Gastrocnemius medialis (tissue), 4 donors: ENCODE data around the gene ST7. TPM values are rescaled to one million over a fixed set of nuclear protein-coding genes. Genes with fewer than 3 reads are reported as not detected.

Experiments
- ATAC-seq, 2 donors: fragments of 150-250 bp; one replicate each; pipeline ENCODE4 v1.9.1; 2016
- DNase-seq, 2 donors: peaks; one replicate each; pipeline ENCODE4 v3.0.0-alpha.2; 2019
- H3K27ac ChIP-seq, 4 donors: fragments of 200-600 bp; sonication (generic); 1 replicate in 1 of 4; 2 replicates in 3 of 4; pipeline ENCODE4 v1.5.1; 2016 to 2018; ENCODE audit warnings: mild to moderate bottlenecking in 2 of 4, moderate library complexity in 1 of 4
- H3K27me3 ChIP-seq, 3 donors: fragments of 200-600 bp; sonication (generic) in 2 of 3; 1 replicate in 1 of 3; 2 replicates in 2 of 3; pipeline versions ENCODE4 v1.5.1 to v1.6.0; 2016 to 2019; ENCODE audit warnings: mild to moderate bottlenecking in 1 of 3, moderate library complexity in 1 of 3
- H3K36me3 ChIP-seq, 2 donors: fragments of 200-600 bp; sonication (generic) in 1 of 2; one replicate each; pipeline ENCODE4 v1.5.1; 2017 to 2018
- H3K4me1 ChIP-seq, 2 donors: fragments of 200-600 bp; sonication (generic) in 1 of 2; one replicate each; pipeline ENCODE4 v1.5.1; 2016 to 2017; ENCODE audit warnings: mild to moderate bottlenecking in 2 of 2
- H3K4me3 ChIP-seq, 4 donors: fragments of 200-600 bp; sonication (generic) in 3 of 4; 1 replicate in 1 of 4; 2 replicates in 3 of 4; pipeline ENCODE4 v1.5.1; 2016 to 2019; ENCODE audit warnings: mild to moderate bottlenecking in 2 of 4
- H3K9me3 ChIP-seq, 3 donors: fragments of 200-600 bp; sonication (generic) in 2 of 3; 1 replicate in 1 of 3; 2 replicates in 2 of 3; pipeline ENCODE4 v1.5.1; 2016 to 2019
- CTCF ChIP-seq, 5 experiments: fragments of 450-650 bp in 3 of 5; fragments of 200-600 bp in 2 of 5; sonication (generic) in 2 of 5; IDR thresholded peaks in 4 of 5; conservative IDR thresholded peaks in 1 of 5; 1 replicate in 4 of 5; 2 replicates in 1 of 5; pipeline ENCODE4 v1.5.1; 2016 to 2019; ENCODE audit warnings: antibody characterized with exemption in 5 of 5, mild to moderate bottlenecking in 3 of 5, moderate library complexity in 3 of 5
- POLR2A ChIP-seq, 2 donors: fragments of 450-650 bp; IDR thresholded peaks; one replicate each; pipeline ENCODE4 v1.6.1; 2017; ENCODE audit warnings: antibody characterized with exemption in 2 of 2, mild to moderate bottlenecking in 2 of 2, moderate library complexity in 2 of 2
- in situ Hi-C, 4 donors: fragments of 200-750 bp; cut with MboI; loops; one replicate each; pipeline versions ENCODE4 v1.15.0 to v1.8.0; 2017; ENCODE audit warnings: low sequenced_read_pairs in 4 of 4
- intact Hi-C: fragments of 100-400 bp; cut with DNase I; formaldehyde crosslinking; loops from one replicate; pipeline ENCODE4 v1.15.1; 2023; ENCODE audit warnings: low total_unique reads
- total RNA-seq, 4 donors: library from RNA; depleted of rRNA; stranded (reverse); fragments of >200 nt; gene quantifications; one replicate each; pipeline versions ENCODE4 v1.1.0 to v1.2.3, GENCODE V29; 2016

Gene ST7
- total RNA-seq, 4 donors from 2014 or later: 5.5 to 14.5 (median 11.9) TPM

GRCh38 chr7:117017702-117018266, 64.5 kb downstream of the ST7 start:
- Histone ChIP-seq H3K4me1 (peaks cover 61 to 75% of the 10 kb centered on the region in 2 donors), H3K36me3 (no peaks in the 10 kb centered on the region), H3K27me3 (no peaks in the 10 kb centered on the region), H3K27ac (peak overlapping the region; percentile 26 to 70 (median 65)), H3K9me3 (no peaks in the 10 kb centered on the region), H3K4me3 (no peak overlapping the region)
- intact Hi-C loops: no loop called here
- in situ Hi-C loops: no loop called here
- no peak for DNase-seq
- no peak for ATAC-seq
- TF ChIP-seq POLR2A (IDR thresholded peaks at IDR 0.05) (no peak), CTCF (IDR thresholded peaks at IDR 0.05 in 4 of 5, conservative IDR thresholded peaks at IDR 0.05 in 1 of 5) (no peak)

GRCh38 chr7:117018713-117019112, 65.4 kb downstream of the ST7 start:
- no peaks in the 10 kb centered on the region for H3K27me3 ChIP-seq
- H3K27ac ChIP-seq: peak overlapping the region; percentile 26 to 70 (median 65)
- intact Hi-C loops: no loop called here
- in situ Hi-C loops: no loop called here
- no peak overlapping the region for H3K4me3 ChIP-seq
- H3K4me1 ChIP-seq: peaks cover 68 to 84% of the 10 kb centered on the region in 2 donors
- no peaks in the 10 kb centered on the region for H3K36me3 ChIP-seq
- TF ChIP-seq POLR2A (IDR thresholded peaks at IDR 0.05) (no peak), CTCF (IDR thresholded peaks at IDR 0.05 in 4 of 5, conservative IDR thresholded peaks at IDR 0.05 in 1 of 5) (no peak)
- ATAC-seq (no peak), DNase-seq (no peak)
- no peaks in the 10 kb centered on the region for H3K9me3 ChIP-seq

- Histone ChIP-seq H3K4me3 (no peak overlapping the region), H3K9me3 (no peaks in the 10 kb centered on the region), H3K27ac (peak overlapping the region; percentile 63 to 70 (median 66)), H3K36me3 (no peaks in the 10 kb centered on the region), H3K27me3 (no peaks in the 10 kb centered on the region), H3K4me1 (peaks cover 63 to 83% of the 10 kb centered on the region in 2 donors)
- TF ChIP-seq POLR2A (IDR thresholded peaks at IDR 0.05) (no peak), CTCF (IDR thresholded peaks at IDR 0.05 in 4 of 5, conservative IDR thresholded peaks at IDR 0.05 in 1 of 5) (no peak)
- intact Hi-C loops: no loop called here
- in situ Hi-C loops: no loop called here
- DNase-seq: no peak
- ATAC-seq: no peak
Measured at GRCh38 chr7:117019287-117019686, 66.0 kb downstream of the ST7 start.

- H3K9me3 ChIP-seq: no peaks in the 10 kb centered on the region
- TF ChIP-seq CTCF (IDR thresholded peaks at IDR 0.05 in 4 of 5, conservative IDR thresholded peaks at IDR 0.05 in 1 of 5) (no peak), POLR2A (IDR thresholded peaks at IDR 0.05) (no peak)
- DNase-seq: peak; percentile 15 to 53
- H3K4me1 ChIP-seq: peaks cover 58 to 84% of the 10 kb centered on the region in 2 donors
- H3K4me3 ChIP-seq: peak overlapping the region; percentile 40 to 47 (median 44)
- ATAC-seq: peak; percentile 86 to 88
- in situ Hi-C loops (no loop called here), intact Hi-C loops (loop anchor here (5.0 kb wide), 1 partner anchor 68 kb away; the partner anchor contains the start of gene ST7)
- no peaks in the 10 kb centered on the region for H3K36me3 ChIP-seq
- H3K27ac ChIP-seq: peak overlapping the region; percentile 63 to 70 (median 66)
- H3K27me3 ChIP-seq: no peaks in the 10 kb centered on the region
Measured at GRCh38 chr7:117019786-117020590, 66.7 kb downstream of the ST7 start.
